ENCODE results near the gene PRKCI.
"Not testable (repeated sequence)": the region's sequence is repeated elsewhere in the genome, so short reads cannot be mapped to it uniquely, and the experiment has no call there.

PRKCI gene

DNA sequence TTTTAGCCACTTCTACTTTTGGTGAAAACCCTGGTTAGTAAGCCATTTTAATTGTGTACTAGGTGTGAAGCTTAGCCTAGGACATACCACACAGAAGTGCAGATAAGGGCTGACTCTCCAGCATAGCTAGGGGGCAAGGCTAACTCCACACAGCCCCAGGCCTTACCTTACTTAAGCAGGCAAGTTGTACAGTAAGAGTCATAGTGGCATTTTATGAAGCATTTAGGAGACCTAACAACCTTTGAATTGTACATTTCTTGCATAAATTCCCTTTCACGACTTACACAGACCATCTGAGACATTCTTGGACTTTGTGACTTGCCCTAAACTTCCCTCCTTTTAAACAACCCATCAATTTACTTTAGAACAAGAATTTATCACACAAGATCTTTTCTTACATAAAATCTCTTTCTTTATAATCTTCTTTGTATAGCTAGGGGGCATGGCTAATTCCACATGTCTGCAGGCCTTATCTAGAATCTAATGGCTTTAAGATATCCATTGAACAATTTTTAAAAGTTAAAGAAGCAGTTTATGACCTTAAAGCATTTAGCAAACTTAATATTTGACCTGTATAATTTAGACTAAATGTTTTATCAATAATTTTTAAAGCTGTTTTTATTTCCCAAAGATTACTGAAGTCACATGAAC, 116.6 kb downstream of the PRKCI start:
- no peak for DNase-seq (ENCODE audit: low read depth, low spot score)

DNA sequence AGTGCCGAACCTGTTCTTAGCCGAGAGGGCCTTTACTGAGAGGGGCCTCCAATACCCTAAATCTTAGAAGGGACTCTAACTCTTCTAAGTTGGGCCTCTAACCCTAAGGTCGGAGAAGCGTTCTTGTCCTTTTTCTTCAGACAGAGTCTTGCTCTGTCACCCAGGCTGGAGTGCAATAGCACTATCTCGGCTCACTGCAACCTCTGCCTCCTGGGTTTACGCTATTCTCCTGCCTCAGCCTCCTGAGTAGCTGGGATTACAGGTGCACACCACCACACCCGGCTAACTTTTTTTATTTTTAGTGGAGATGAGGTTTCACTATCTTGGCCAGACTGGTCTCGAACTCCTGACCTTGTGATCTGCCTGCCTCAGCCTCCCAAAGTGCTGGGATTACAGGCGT, 120.0 kb downstream of the PRKCI start:
- not testable (repeated sequence) for DNase-seq (ENCODE audit: low read depth, low spot score)

DNA sequence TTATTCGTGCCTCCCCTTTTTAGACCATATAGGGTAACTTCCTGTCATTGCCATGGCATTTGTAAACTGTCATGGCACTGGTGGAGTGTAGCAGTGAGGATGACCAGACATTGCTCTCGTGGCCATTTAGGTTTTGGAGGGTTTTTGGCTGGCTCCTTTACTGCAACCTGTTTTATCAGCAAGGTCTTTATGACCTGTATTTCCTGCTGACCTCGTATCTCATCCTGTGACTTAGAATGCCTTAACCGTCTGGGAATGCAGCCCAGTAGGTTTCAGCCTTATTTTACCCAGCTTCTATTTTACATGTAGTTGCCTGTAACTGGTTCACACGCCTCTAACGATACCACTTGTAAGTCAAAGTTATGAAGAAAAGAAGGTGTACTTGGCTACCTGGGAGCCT, 121.6 kb downstream of the PRKCI start:
- not testable (repeated sequence) for DNase-seq (ENCODE audit: low read depth, low spot score)

DNA sequence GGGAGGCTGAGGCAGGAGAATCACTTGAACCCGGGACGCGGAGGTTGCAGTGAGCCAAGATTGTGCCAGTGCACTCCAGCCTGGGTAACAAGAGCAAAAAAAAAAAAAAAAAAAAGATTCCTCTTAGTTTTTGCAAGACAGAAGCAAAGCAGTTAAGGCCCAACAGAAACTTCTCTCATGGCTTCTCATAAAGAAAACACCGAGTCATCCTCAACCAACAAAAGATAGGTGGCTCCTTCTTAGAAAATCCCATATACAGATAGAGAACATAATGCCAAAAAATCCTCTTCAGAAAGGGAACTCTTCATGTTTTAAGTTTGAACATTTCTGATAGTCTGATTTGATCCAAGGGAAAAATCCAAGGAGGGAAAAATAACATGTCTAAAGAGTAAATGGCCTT, 122.7 kb downstream of the PRKCI start:
- no peak for DNase-seq (ENCODE audit: low read depth, low spot score)

DNA sequence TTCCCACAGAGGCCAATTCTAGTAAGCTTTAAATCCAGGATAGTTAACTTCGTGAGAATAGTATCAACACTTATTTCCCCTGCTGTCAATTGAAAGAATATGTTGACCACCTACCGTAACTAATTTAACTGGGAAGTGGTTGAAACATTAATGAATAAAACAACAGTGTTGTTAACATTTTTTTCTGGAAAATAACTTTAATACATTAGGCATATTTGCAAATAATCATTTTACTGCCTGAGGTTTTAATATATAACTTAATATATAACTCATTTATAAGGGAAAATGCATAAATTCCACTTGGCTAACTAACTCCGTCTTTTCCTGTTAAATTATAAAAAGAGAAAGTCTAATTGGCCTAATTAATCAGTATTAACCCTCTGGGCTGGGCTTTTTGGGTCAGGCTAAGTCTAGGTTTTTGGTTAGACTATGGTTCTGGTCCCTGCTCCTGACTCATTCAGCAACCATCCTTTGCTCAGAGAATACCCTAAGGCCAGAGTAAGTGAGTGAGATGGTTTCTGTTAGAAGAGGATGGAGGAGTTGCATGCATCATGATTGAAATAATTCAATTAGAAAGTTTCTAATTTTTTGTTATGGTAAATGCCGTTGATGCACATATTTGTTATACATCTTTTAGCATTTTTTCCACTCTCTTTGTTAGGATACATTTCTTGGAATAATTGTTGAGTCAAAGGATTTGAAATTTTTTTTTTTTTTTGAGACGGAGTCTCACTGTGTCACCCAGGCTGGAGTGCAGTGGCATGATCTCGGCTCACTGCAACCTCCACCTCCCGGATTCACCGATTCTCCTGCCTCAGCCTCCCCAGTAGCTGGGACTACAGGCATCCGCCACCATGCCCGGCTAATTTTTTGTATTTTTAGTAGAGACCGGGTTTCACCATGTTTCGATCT, 124.5 kb downstream of the PRKCI start:
- no peak for DNase-seq (ENCODE audit: low read depth, low spot score)

DNA sequence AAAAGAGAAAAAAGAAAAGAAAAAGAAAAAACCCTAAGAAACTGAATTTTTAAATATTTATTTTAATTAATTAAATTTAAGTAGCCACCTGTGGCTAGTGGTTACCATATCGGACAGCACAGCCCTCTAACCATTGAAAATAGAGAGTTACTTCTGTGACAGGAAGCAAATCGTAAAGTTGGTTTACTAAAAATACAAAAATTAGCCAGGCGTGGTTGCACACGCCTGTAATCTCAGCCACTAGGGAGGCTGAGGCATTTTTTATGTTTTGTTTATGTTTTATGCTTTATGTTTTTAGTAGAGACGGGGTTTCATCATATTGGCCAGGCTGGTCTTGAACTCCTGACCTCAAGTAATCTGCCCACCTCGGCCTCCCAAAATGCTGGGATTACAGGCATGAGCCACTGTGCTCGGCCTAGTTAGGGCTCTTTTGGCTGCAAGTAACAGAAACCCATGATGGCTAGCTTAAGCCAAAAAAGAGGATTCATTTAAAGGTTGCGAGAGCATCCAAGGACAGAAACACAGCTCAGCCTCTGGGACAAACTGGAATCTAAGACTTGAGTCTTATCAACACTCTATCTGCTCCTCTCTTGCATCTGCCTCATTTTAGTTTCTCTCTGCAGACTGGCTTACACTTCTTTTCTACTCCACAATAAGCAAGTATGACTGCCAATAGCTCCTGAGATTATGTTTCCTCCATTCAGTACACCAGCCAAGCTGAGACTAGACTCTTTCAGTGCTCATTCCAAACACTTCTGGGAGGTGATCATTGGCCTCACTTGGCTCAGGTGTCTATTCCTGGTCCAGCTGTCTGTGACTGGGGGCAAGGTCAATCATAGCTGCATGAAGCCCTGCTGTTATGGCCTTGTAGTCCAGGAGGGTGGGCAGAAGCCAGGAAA, 128.5 kb downstream of the PRKCI start:
- no peak for DNase-seq (ENCODE audit: low read depth, low spot score)

DNA sequence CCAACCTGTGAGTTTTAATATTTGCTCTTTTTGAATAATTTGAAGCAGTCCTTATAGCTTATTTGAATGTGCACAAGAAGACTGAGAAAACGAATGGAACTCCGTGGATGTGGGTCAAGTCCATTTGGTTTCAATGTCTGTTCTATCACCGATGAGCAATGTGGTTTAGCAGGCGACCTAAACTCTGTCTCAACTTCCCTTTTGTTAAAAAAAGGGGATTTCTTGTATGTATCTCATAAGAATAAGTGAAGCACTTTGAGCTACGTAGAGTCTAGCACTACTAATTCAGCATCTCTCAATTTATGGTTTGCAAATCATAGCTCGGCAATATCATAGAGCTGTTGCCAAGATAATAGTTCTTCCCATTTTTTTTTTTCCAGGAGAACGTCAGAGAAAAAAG, 130.7 kb downstream of the PRKCI start:
- DNase-seq (ENCODE audit: low read depth, low spot score) = no peak

DNA sequence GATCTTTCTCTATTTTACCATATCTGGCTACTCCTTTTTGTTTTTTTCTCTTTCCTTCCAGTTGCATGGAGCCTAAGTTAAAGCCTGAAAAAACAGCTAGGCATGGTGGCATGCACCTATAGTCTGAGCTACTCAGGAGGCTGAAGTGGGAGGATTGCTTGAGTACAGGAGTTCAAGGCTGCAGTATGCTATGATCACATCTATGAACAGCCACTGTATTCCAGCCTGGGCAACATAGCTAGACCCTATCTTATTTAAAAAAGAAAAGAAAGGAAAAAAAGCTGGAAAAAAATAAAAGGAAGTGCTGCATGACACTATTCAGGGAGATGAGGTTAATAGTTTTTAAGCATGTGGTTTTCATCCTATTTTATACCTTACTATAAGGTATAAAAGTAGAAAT, 131.3 kb downstream of the PRKCI start:
- DNase-seq (ENCODE audit: low read depth, low spot score) = no peak

DNA sequence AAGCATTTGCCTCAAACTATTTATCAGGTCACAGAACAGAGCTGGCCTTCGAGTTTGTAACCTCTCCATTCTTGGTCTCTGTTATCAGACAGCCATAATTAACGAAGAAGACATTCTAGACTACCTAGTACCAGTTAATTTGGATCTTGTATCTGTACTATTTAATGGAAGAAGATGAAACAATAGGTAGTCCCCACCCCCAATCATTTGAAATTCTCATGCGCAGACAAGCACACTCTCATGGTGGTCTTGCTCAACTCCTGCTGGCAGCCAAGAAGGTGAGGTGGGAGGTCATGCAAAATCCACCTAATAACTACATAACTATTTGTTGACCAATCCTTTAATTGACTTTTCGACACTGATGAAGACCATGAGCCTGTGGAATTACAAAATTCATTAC, 132.5 kb downstream of the PRKCI start:
- DNase-seq (ENCODE audit: low read depth, low spot score) = no peak

Data from smooth muscle cell of the brain vasculature (primary cell).